Nephron (organoid): Measurements from ENCODE around the gene ANKRD39.

Experiments used
- H3K27ac Mint-ChIP-seq, 3 experiments: 2 replicates each; pipeline ENCODE4 v1.8.0; 2020; ENCODE audit warnings: mixed read lengths in 3 of 3, mild to moderate bottlenecking in 2 of 3, moderate library complexity in 1 of 3
- H3K27me3 Mint-ChIP-seq: 2 replicates; pipeline ENCODE4 v1.8.0; 2021; ENCODE audit warnings: low read depth, mild to moderate bottlenecking, moderate library complexity, mixed read lengths
- H3K36me3 Mint-ChIP-seq: 2 replicates; pipeline ENCODE4 v1.8.0; 2020; ENCODE audit warnings: low read depth, mixed read lengths
- H3K4me1 Mint-ChIP-seq: 2 replicates; pipeline ENCODE4 v1.8.0; 2020; ENCODE audit warnings: mixed read lengths
- H3K4me3 Mint-ChIP-seq, 3 experiments: 2 replicates each; pipeline ENCODE4 v1.8.0; 2020; ENCODE audit warnings: mild to moderate bottlenecking in 3 of 3, mixed read lengths in 3 of 3, moderate library complexity in 2 of 3
- H3K9me3 Mint-ChIP-seq: 2 replicates; pipeline ENCODE4 v1.8.0; 2020; ENCODE audit warnings: mixed read lengths
- TF ChIP-seq, protein P1 (sequence below), 3 experiments: fragments of 200-600 bp; sonication (generic); IDR thresholded peaks; one replicate each; pipeline ENCODE4 v1.5.0; 2021; ENCODE audit warnings: antibody characterized with exemption in 3 of 3; ENCODE audit not compliant: unreplicated experiment in 3 of 3

The ANKRD39 gene

DNA sequence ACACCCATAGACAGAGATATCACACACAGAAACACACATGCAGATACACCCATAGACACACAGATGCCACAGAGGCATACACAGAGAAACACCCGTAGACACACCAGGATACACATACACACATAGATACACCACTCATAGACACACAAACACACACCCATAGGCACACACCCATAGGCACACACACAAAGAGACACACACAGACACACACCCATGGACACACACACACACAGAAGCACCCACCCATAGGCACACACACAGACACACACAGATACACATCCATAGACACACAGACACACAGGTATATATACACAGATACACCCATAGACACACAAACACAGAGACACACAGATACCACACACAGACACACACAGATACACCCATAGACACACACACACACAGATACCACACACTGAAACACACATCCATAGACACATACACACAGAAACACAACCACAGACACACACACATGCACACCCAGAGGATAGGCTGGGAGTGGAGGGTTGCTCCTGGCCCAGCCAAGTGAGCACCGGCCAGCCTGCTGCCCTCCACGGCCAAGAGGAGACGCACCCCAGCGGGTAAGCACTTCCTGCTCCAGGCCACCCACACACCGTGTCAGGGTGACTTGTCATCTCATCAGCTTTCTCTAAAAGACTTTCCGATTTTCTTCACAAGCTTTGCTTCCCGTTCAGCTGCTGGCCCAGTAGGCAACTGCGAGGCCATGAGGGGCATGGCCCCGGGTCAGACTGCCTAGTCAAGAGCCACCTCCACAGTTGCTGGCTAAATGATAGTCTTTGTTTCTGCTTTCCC is 55.8 kb downstream of the ANKRD39 start:
- H3K36me3 Mint-ChIP-seq: peaks cover 15% of the 10 kb centered on the region
- peak overlapping the region in 1 of 3 experiments; percentile 0 for H3K27ac Mint-ChIP-seq
- H3K27me3 Mint-ChIP-seq: no peaks in the 10 kb centered on the region
- H3K4me1 Mint-ChIP-seq: peaks cover 5% of the 10 kb centered on the region
- no peak overlapping the region for H3K4me3 Mint-ChIP-seq
- TF ChIP-seq, protein P1, sequence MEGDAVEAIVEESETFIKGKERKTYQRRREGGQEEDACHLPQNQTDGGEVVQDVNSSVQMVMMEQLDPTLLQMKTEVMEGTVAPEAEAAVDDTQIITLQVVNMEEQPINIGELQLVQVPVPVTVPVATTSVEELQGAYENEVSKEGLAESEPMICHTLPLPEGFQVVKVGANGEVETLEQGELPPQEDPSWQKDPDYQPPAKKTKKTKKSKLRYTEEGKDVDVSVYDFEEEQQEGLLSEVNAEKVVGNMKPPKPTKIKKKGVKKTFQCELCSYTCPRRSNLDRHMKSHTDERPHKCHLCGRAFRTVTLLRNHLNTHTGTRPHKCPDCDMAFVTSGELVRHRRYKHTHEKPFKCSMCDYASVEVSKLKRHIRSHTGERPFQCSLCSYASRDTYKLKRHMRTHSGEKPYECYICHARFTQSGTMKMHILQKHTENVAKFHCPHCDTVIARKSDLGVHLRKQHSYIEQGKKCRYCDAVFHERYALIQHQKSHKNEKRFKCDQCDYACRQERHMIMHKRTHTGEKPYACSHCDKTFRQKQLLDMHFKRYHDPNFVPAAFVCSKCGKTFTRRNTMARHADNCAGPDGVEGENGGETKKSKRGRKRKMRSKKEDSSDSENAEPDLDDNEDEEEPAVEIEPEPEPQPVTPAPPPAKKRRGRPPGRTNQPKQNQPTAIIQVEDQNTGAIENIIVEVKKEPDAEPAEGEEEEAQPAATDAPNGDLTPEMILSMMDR (IDR thresholded peaks at IDR 0.05; ENCODE audit: unreplicated experiment in 3 of 3): no peak
- H3K9me3 Mint-ChIP-seq: no peaks in the 10 kb centered on the region

DNA sequence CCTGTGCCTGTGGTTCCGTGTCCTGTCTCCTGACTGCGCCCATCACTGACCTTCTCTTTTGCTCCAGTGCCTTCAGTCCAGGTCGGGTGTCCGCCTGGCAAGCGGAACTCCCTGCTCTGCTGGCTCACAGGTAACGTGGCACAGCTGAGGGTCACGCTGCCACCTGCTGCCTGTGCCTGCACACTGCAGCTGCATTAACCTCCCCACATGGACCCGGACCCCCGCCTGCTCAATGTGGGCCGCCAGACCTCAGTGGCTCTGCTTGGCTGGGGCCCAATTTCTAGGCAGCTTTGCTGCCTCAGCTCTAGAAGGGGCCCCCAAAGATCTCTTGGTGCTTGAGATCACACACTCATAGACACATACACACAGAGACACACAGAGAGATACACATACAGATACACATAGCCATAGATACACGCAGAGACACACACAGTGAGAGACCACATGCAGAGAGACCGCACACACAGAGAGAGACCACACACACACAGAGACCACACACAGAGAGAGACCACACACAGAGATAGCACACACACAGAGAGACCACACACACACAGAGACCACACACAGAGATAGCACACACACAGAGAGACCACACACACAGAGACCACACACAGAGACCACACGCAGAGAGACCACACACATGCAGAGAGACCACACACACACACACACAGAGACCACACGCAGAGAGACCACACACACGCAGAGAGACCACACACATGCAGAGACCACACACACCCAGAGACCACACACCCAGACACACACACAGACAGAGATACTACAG is 56.6 kb downstream of the ANKRD39 start:
- no peaks in the 10 kb centered on the region for H3K27me3 Mint-ChIP-seq
- H3K36me3 Mint-ChIP-seq: peaks cover 10% of the 10 kb centered on the region
- H3K27ac Mint-ChIP-seq: no peak overlapping the region
- peaks cover under 1% of the 10 kb centered on the region for H3K4me1 Mint-ChIP-seq
- no peak overlapping the region for H3K4me3 Mint-ChIP-seq
- no peaks in the 10 kb centered on the region for H3K9me3 Mint-ChIP-seq
- TF ChIP-seq, protein P1 (IDR thresholded peaks at IDR 0.05; ENCODE audit: unreplicated experiment in 3 of 3): peak; percentile 78 to 84 (median 82)

GRCh38 chr2:96800061-96801004 is 57.5 kb downstream of the ANKRD39 start:
- Mint-ChIP-seq H3K4me3 (no peak overlapping the region), H3K27me3 (no peaks in the 10 kb centered on the region), H3K36me3 (peaks cover 8% of the 10 kb centered on the region), H3K9me3 (no peaks in the 10 kb centered on the region), H3K4me1 (no peaks in the 10 kb centered on the region), H3K27ac (peak overlapping the region in 1 of 3 experiments; percentile 38)
- TF ChIP-seq, protein P1 (IDR thresholded peaks at IDR 0.05; ENCODE audit: unreplicated experiment in 3 of 3): no peak

DNA sequence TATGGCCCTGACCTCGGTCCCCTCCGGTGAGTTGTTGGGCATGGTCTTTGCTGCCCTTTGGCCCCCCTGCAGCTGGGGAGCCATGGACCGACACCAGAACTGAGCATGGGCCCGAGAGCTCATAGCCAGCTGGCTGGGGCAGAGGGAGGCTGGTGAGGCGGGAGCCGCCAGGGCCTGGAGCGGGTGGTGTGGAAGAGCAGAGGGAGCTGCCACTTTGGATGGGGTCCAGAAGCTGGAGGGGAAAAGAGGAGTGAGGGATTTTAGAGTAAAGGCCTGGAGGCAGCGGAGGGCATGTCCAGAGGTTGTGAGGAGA is 58.2 kb downstream of the ANKRD39 start:
- H3K36me3 Mint-ChIP-seq: peaks cover 8% of the 10 kb centered on the region
- peak overlapping the region in 1 of 3 experiments; percentile 38 for H3K27ac Mint-ChIP-seq
- no peak overlapping the region for H3K4me3 Mint-ChIP-seq
- no peaks in the 10 kb centered on the region for H3K27me3 Mint-ChIP-seq
- TF ChIP-seq, protein P1 (IDR thresholded peaks at IDR 0.05; ENCODE audit: unreplicated experiment in 3 of 3): no peak
- H3K4me1 Mint-ChIP-seq: no peaks in the 10 kb centered on the region
- H3K9me3 Mint-ChIP-seq: no peaks in the 10 kb centered on the region

- peaks cover 8% of the 10 kb centered on the region for H3K36me3 Mint-ChIP-seq
- no peak overlapping the region for H3K27ac Mint-ChIP-seq
Measured at GRCh38 chr2:96798733-96799622, 58.8 kb downstream of the ANKRD39 start.

More at GRCh38 chr2:96798733-96799622, 58.8 kb downstream of the ANKRD39 start:
- H3K4me1 Mint-ChIP-seq: no peaks in the 10 kb centered on the region
- no peaks in the 10 kb centered on the region for H3K27me3 Mint-ChIP-seq
- H3K9me3 Mint-ChIP-seq: no peaks in the 10 kb centered on the region
- TF ChIP-seq, protein P1 (IDR thresholded peaks at IDR 0.05; ENCODE audit: unreplicated experiment in 3 of 3): no peak
- H3K4me3 Mint-ChIP-seq: no peak overlapping the region
